Measurements from ENCODE around the gene SHLD1. TPM values are rescaled to one million over a fixed set of nuclear protein-coding genes. Genes with fewer than 3 reads are reported as not detected.

SHLD1 gene
- total RNA-seq, 1 donor from 2014 or later: 3.1 TPM

GRCh38 chr20:5881703-5882102 lies 131.5 kb downstream of the SHLD1 start:
- no peaks in the 10 kb centered on the region for H3K4me1 Mint-ChIP-seq (ENCODE audit: low read depth)
- no peaks in the 10 kb centered on the region for H3K36me3 Mint-ChIP-seq (ENCODE audit: low read depth)
- no peaks in the 10 kb centered on the region for H3K9me3 Mint-ChIP-seq (ENCODE audit: low read depth)
- H3K4me3 Mint-ChIP-seq (ENCODE audit: unreplicated experiment): no peak overlapping the region
- TF ChIP-seq CTCF (IDR thresholded peaks at IDR 0.05): no peak
- peaks cover 29% of the 10 kb centered on the region for H3K27me3 Mint-ChIP-seq (ENCODE audit: low read depth)
- H3K27ac Mint-ChIP-seq (ENCODE audit: unreplicated experiment): no peak overlapping the region
- no peak for DNase-seq (ENCODE audit: low spot score)

GRCh38 chr20:5882166-5882565 lies 132.0 kb downstream of the SHLD1 start:
- H3K4me1 Mint-ChIP-seq (ENCODE audit: low read depth): no peaks in the 10 kb centered on the region
- H3K9me3 Mint-ChIP-seq (ENCODE audit: low read depth): no peaks in the 10 kb centered on the region
- DNase-seq (ENCODE audit: low spot score): no peak
- H3K27me3 Mint-ChIP-seq (ENCODE audit: low read depth): peaks cover 33% of the 10 kb centered on the region
- no peaks in the 10 kb centered on the region for H3K36me3 Mint-ChIP-seq (ENCODE audit: low read depth)
- no peak for TF ChIP-seq CTCF (IDR thresholded peaks at IDR 0.05)
- H3K4me3 Mint-ChIP-seq (ENCODE audit: unreplicated experiment): no peak overlapping the region
- H3K27ac Mint-ChIP-seq (ENCODE audit: unreplicated experiment): no peak overlapping the region

- DNase-seq (ENCODE audit: low spot score): no peak
- H3K36me3 Mint-ChIP-seq (ENCODE audit: low read depth): no peaks in the 10 kb centered on the region
- no peak for TF ChIP-seq CTCF (IDR thresholded peaks at IDR 0.05)
- H3K4me1 Mint-ChIP-seq (ENCODE audit: low read depth): no peaks in the 10 kb centered on the region
- no peak overlapping the region for H3K27ac Mint-ChIP-seq (ENCODE audit: unreplicated experiment)
- peaks cover 37% of the 10 kb centered on the region for H3K27me3 Mint-ChIP-seq (ENCODE audit: low read depth)
- H3K9me3 Mint-ChIP-seq (ENCODE audit: low read depth): no peaks in the 10 kb centered on the region
- no peak overlapping the region for H3K4me3 Mint-ChIP-seq (ENCODE audit: unreplicated experiment)
These were observed 134.5 kb downstream of the SHLD1 start for GRCh38 chr20:5884465-5885335.

GRCh38 chr20:5885866-5886265 lies 135.7 kb downstream of the SHLD1 start:
- no peaks in the 10 kb centered on the region for H3K4me1 Mint-ChIP-seq (ENCODE audit: low read depth)
- H3K36me3 Mint-ChIP-seq (ENCODE audit: low read depth): no peaks in the 10 kb centered on the region
- no peak for TF ChIP-seq CTCF (IDR thresholded peaks at IDR 0.05)
- H3K27ac Mint-ChIP-seq (ENCODE audit: unreplicated experiment): no peak overlapping the region
- no peak for DNase-seq (ENCODE audit: low spot score)
- H3K4me3 Mint-ChIP-seq (ENCODE audit: unreplicated experiment): no peak overlapping the region
- H3K9me3 Mint-ChIP-seq (ENCODE audit: low read depth): no peaks in the 10 kb centered on the region
- peaks cover 38% of the 10 kb centered on the region for H3K27me3 Mint-ChIP-seq (ENCODE audit: low read depth)

- no peaks in the 10 kb centered on the region for H3K36me3 Mint-ChIP-seq (ENCODE audit: low read depth)
- no peak overlapping the region for H3K4me3 Mint-ChIP-seq (ENCODE audit: unreplicated experiment)
- no peak for DNase-seq (ENCODE audit: low spot score)
- H3K4me1 Mint-ChIP-seq (ENCODE audit: low read depth): no peaks in the 10 kb centered on the region
- no peaks in the 10 kb centered on the region for H3K9me3 Mint-ChIP-seq (ENCODE audit: low read depth)
- peaks cover 33% of the 10 kb centered on the region for H3K27me3 Mint-ChIP-seq (ENCODE audit: low read depth)
- no peak overlapping the region for H3K27ac Mint-ChIP-seq (ENCODE audit: unreplicated experiment)
- no peak for TF ChIP-seq CTCF (IDR thresholded peaks at IDR 0.05)
These were observed 136.6 kb downstream of the SHLD1 start for GRCh38 chr20:5886788-5887187.
